HUES48 (cell line): Measurements from ENCODE around the gene NEUROD2.
"Not testable (repeated sequence)": the region's sequence is repeated elsewhere in the genome, so short reads cannot be mapped to it uniquely, and the experiment has no call there.

Experiments
- H3K27ac ChIP-seq: one replicate; pipeline ENCODE4 v1.7.0; 2013; ENCODE audit warnings: low read depth, low read length, inconsistent platforms
- H3K27me3 ChIP-seq: 2 replicates; pipeline ENCODE4 v1.6.1; 2013; ENCODE audit warnings: mild to moderate bottlenecking, low read length; ENCODE audit not compliant: control insufficient read depth, insufficient read depth
- H3K36me3 ChIP-seq: 2 replicates; pipeline ENCODE4 v1.6.1; 2013; ENCODE audit warnings: low read length; ENCODE audit not compliant: control insufficient read depth, insufficient read depth
- H3K4me1 ChIP-seq: 2 replicates; pipeline ENCODE4 v1.6.1; 2013; ENCODE audit warnings: mild to moderate bottlenecking, low read length; ENCODE audit not compliant: control insufficient read depth, insufficient read depth
- H3K4me3 ChIP-seq: 2 replicates; pipeline ENCODE4 v1.5.1; 2013; ENCODE audit warnings: mild to moderate bottlenecking, low read depth, low read length
- H3K9ac ChIP-seq: 2 replicates; pipeline ENCODE4 v1.6.1; 2013; ENCODE audit warnings: mild to moderate bottlenecking, low read depth, low read length, moderate library complexity
- H3K9me3 ChIP-seq: 2 replicates; pipeline ENCODE4 v1.6.1; 2013; ENCODE audit warnings: low read length; ENCODE audit not compliant: control insufficient read depth, insufficient read depth

The NEUROD2 gene

DNA sequence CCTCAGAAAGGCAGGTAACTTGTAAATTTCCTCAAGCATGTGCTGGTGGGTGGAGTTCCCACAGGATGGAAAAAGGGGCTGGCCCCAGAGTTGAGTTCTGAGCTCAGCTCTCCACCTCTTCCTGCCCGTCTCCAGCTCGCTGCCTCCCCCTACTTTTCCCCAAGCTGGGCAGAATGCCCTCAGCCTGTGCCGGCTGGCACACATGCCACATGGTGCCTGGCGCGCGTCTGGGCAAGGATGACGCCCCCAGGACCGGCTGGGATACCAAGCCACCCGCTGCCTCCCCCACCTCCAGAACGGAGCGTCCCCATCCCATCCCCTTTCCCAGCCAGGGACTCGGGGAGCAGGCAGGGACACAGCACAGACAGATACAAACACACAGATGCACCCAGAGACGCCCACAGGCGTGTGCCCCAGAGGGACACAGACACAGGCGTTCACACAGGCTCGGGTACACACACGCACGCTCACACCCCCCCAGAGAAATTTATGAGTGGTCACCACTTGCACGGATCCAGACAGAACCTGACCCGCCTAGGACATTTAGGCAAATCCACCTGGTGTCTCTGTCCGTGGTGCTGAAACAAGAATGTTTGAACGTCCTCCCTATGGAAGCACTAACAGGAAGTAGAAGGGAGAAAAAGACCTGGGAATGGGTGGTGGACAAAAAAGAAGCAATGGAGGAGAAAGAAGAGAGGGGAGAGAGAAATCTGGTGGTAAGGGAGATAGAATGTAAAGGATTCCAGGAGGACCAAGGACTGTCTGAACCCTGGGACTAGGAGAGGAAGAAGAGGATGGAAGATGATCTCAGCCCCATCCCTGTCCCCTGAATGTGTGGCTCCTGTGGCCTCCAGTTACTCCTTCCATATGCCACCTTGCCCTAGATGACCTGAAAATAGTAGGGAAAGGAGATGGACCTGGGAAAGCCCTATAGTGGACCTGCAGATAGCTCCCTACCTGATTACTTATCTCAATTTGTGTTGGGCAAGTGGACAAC is 15.5 kb downstream of the NEUROD2 start:
- Histone ChIP-seq H3K27me3 (peaks cover 61% of the 10 kb centered on the region), H3K4me3 (peak overlapping the region; percentile 31; the same call in 1 of the 2 replicates), H3K36me3 (no peaks in the 10 kb centered on the region), H3K4me1 (peaks cover 10% of the 10 kb centered on the region), H3K9me3 (no peaks in the 10 kb centered on the region), H3K27ac (no peak overlapping the region), H3K9ac (no peak overlapping the region)

GRCh38 chr17:39590180-39590579 is 17.5 kb downstream of the NEUROD2 start:
- H3K27ac ChIP-seq, H3K4me3 ChIP-seq, H3K36me3 ChIP-seq, H3K4me1 ChIP-seq, H3K9me3 ChIP-seq, H3K9ac ChIP-seq: not testable (repeated sequence)
- H3K27me3 ChIP-seq = peaks cover 40% of the 10 kb centered on the region

- Histone ChIP-seq H3K36me3 (no peaks in the 10 kb centered on the region), H3K9ac (no peak overlapping the region)
These were observed 25.1 kb downstream of the NEUROD2 start for GRCh38 chr17:39582658-39583057.

DNA sequence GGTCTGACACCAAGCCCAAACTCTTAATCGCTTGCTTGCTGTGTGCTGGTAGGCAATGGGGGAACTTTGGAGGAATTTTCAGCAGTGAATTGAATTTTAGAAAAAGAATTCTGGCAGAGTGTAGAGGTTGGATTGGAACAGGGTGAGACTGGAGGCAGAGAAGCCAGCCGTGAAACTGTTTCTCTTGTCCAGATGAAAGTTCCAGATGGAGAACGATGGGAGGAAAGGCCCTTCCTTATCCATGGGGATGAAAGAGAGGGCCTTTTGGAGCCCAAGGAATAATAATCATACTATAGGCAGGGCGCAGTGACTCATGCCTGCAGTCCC is 26.0 kb downstream of the NEUROD2 start:
- Histone ChIP-seq H3K9me3 (no peaks in the 10 kb centered on the region), H3K9ac (no peak overlapping the region), H3K27me3 (no peaks in the 10 kb centered on the region; the same call in 1 of the 2 replicates), H3K4me3 (no peak overlapping the region), H3K4me1 (peaks cover 24% of the 10 kb centered on the region), H3K36me3 (no peaks in the 10 kb centered on the region), H3K27ac (no peak overlapping the region)

More at GRCh38 chr17:39582658-39583057, 25.1 kb downstream of the NEUROD2 start:
- Histone ChIP-seq H3K9me3 (no peaks in the 10 kb centered on the region), H3K4me1 (peaks cover 24% of the 10 kb centered on the region), H3K27ac (no peak overlapping the region), H3K4me3 (no peak overlapping the region), H3K27me3 (no peaks in the 10 kb centered on the region; the same call in 1 of the 2 replicates)

DNA sequence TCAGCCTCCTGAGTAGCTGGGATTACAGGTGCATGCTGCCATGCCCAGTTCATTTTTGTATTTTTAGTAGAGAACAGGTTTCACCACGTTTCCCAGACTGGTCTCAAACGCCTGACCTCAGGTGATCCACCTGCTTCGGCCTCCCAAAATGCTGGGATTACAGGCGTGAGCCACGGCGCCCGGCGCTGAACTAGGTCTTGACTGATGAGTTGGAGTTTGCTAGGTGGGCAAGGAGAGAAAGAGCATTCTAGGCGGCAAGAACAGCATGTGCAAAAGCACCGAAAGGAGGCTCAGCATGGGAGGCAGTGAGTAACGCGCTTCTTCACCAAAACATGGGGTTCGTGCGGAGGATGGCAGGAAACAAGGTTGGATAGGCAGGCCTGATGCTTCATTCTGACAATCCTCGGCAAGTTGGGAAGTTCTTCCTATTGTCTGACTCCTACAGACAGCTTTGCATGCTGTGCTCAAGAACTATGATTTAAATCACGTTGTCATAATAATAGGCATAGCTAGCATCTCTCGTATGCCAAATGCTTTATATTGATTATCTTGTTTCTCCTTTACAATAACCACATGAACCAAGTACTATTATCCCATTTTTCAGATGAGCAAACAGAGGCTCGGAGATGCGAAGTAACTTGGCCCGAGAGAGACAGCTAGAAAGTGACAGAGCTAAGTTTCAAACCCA is 26.5 kb downstream of the NEUROD2 start:
- no peaks in the 10 kb centered on the region for H3K9me3 ChIP-seq
- no peaks in the 10 kb centered on the region; the same call in 1 of the 2 replicates for H3K27me3 ChIP-seq
- no peak overlapping the region for H3K9ac ChIP-seq
- no peak overlapping the region for H3K4me3 ChIP-seq
- no peak overlapping the region for H3K27ac ChIP-seq
- no peaks in the 10 kb centered on the region for H3K36me3 ChIP-seq
- peaks cover 24% of the 10 kb centered on the region for H3K4me1 ChIP-seq

GRCh38 chr17:39580082-39580468 is 27.6 kb downstream of the NEUROD2 start:
- Histone ChIP-seq H3K36me3 (no peaks in the 10 kb centered on the region), H3K9ac (no peak overlapping the region), H3K9me3 (no peaks in the 10 kb centered on the region), H3K4me3 (0 out of 2 replicates have a peak overlapping the region, but pooled peaks have one; percentile 10), H3K4me1 (peaks cover 24% of the 10 kb centered on the region), H3K27me3 (no peaks in the 10 kb centered on the region; the same call in 1 of the 2 replicates), H3K27ac (peak overlapping the region; percentile 61)

DNA sequence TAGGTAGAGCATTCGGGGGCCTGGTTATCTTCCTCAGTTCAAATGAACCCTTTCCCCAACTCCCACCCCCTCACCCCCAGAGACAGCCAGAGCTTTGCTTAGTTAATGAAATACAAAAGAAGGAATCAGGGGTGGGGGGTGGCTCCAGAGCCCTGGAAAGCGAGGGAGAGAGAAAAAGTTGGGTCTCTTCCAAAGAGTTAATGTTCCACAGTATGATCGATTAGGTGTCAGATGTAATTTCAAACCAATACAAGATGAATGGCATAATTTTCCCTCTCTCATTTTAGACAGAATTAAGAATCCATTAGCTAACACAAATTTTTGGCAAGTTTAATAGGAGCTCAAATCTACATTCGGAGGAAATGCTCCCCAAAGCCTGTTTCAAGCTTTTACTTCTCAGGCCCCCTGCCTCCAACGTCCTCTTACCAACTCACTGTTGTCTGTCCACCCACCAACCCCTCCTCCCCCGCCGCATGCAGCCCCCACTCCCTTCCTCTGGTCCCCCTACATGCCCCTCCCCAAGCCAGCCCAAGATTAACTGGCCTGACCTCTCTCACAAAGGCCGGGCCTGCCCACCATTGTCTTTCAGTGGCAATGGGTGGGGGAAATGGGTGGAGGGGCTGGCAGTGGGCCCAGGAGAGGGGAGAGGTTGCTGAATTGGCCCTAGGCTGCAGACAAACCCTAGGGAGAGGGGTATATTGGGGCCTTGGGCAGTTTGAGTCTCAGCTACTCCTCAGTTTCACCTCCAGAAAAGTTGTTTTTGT is 28.2 kb downstream of the NEUROD2 start:
- Histone ChIP-seq H3K4me3 (0 out of 2 replicates have a peak overlapping the region, but pooled peaks have one; percentile 10), H3K36me3 (no peaks in the 10 kb centered on the region), H3K4me1 (peaks cover 27% of the 10 kb centered on the region), H3K9me3 (no peaks in the 10 kb centered on the region), H3K27ac (peak overlapping the region; percentile 61), H3K27me3 (peaks cover 4% of the 10 kb centered on the region; the same call in 1 of the 2 replicates), H3K9ac (no peak overlapping the region)

- Histone ChIP-seq H3K4me1 (peaks cover 31% of the 10 kb centered on the region), H3K36me3 (no peaks in the 10 kb centered on the region), H3K27ac (no peak overlapping the region), H3K9ac (no peak overlapping the region), H3K27me3 (peaks cover 4% of the 10 kb centered on the region; the same call in 1 of the 2 replicates), H3K4me3 (no peak overlapping the region), H3K9me3 (no peaks in the 10 kb centered on the region)
These were observed 29.4 kb downstream of the NEUROD2 start for GRCh38 chr17:39578272-39578671.

GRCh38 chr17:39576187-39576586 is 31.5 kb downstream of the NEUROD2 start:
- no peaks in the 10 kb centered on the region for H3K36me3 ChIP-seq
- no peaks in the 10 kb centered on the region for H3K9me3 ChIP-seq
- H3K27ac ChIP-seq = no peak overlapping the region
- no peak overlapping the region for H3K4me3 ChIP-seq
- H3K27me3 ChIP-seq = peaks cover 4% of the 10 kb centered on the region; the same call in 1 of the 2 replicates
- H3K9ac ChIP-seq = no peak overlapping the region
- peaks cover 31% of the 10 kb centered on the region for H3K4me1 ChIP-seq

DNA sequence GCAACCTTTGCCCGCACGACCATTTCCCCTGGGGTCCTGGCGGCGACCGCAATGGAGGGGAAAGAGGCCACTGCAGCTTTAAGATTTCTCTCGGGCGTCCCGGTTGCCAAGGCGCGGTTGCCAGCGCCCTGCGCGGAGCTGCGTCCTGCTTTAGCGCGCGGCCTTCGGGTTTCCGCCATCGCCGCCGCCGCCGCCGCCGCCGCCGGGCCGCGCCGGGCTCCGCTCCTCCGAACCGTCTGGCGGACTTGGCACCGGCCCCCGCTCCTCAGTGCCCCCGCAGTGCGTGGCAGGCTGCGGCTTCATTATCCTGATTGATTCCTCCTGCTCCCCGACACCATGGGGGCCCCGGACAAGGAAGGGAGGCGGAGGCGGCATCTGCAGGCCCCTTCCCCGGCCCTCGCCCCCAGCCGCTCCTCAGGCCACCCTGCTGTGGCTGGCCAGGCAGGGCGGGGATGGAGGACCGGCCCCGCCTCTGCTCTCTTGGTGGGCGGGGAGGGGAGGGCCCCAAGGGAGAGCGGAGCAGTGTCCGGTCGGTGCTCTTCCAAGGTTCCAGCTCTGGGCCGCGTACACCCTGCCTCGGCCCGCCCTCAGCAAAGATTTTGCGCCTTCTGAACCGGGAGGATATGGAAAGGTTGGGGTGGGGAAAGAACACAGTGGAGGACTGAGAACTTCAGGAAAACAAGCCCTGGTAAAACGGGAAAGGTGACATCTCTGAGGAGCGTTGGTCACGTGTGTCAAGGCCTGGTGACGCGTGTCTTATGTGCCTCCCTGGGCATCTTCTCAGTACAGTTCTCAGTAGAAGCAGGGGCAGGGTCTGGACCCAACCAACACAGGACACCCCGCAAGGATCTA is 34.0 kb downstream of the NEUROD2 start:
- Histone ChIP-seq H3K4me3 (peak overlapping the region; percentile 83), H3K27me3 (peaks cover 4% of the 10 kb centered on the region; the same call in 1 of the 2 replicates), H3K9me3 (no peaks in the 10 kb centered on the region), H3K4me1 (peaks cover 12% of the 10 kb centered on the region), H3K9ac (peak overlapping the region; percentile 55; the same call in 1 of the 2 replicates), H3K36me3 (peaks cover 2% of the 10 kb centered on the region; the same call in 1 of the 2 replicates), H3K27ac (peak overlapping the region; percentile 64)
